ENCODE measurements around the gene RAP1A. TPM values are rescaled to one million over a fixed set of nuclear protein-coding genes. Genes with fewer than 3 reads are reported as not detected.

Gene RAP1A
- total and polyA plus RNA-seq, 2 experiments from 2014 or later = 37.6 to 40.0 TPM

- Histone ChIP-seq H3K36me3 (ENCODE audit: low read depth) (no peaks in the 10 kb centered on the region), H3K4me1 (ENCODE audit: insufficient read depth) (peaks cover 21% of the 10 kb centered on the region), H3K9me2 (ENCODE audit: insufficient read depth) (no peaks in the 10 kb centered on the region), H3K4me3 (no peak overlapping the region), H2AFZ (peak overlapping the region; percentile 56; the same call in 1 of the 2 replicates), H3F3A (ENCODE audit: insufficient read depth) (peaks cover 19% of the 10 kb centered on the region), H3K79me2 (ENCODE audit: insufficient read depth) (no peaks in the 10 kb centered on the region), H3K27me3 (replicated peaks; ENCODE audit: insufficient read depth) (no peaks in the 10 kb centered on the region), H3K9me3 (ENCODE audit: low read depth) (no peaks in the 10 kb centered on the region), H3K27ac (peak overlapping the region; percentile 68), H3K4me2 (ENCODE audit: unreplicated experiment) (peak overlapping the region; percentile 73), H4K20me1 (ENCODE audit: insufficient read depth) (no peaks in the 10 kb centered on the region), H3K9ac (0 out of 2 replicates have a peak overlapping the region, but pooled peaks have one; percentile 29)
- in situ Hi-C loops (cut with MboI) = no loop called here
- DNase-seq = no peak
- TF ChIP-seq EZH2 (IDR thresholded peaks at IDR 0.05; ENCODE audit: insufficient read depth, poor library complexity, severe bottlenecking) = no peak
- TF ChIP-seq EZH2phosphoT487 (IDR thresholded peaks at IDR 0.05; ENCODE audit: insufficient read depth, low read depth) = no peak
- WGBS, 2 experiments (ENCODE audit: low coverage in 1 of 2, low lambda C conversion rate in 2 of 2, missing lambda C conversion rate in 2 of 2) = 30 to 33% methylated on average over 6 of the region's 6 CpGs
Measured at GRCh38 chr1:111591937-111592336, 27.7 kb upstream of the RAP1A start.

GRCh38 chr1:111592389-111593361 is 26.9 kb upstream of the RAP1A start:
- Histone ChIP-seq H3F3A (ENCODE audit: insufficient read depth) (peaks cover 25% of the 10 kb centered on the region), H2AFZ (peak overlapping the region; percentile 56), H3K9me3 (ENCODE audit: low read depth) (no peaks in the 10 kb centered on the region), H3K4me3 (peak overlapping the region; percentile 51), H3K9me2 (ENCODE audit: insufficient read depth) (no peaks in the 10 kb centered on the region), H3K27me3 (replicated peaks; ENCODE audit: insufficient read depth) (no peaks in the 10 kb centered on the region), H3K79me2 (ENCODE audit: insufficient read depth) (no peaks in the 10 kb centered on the region), H4K20me1 (ENCODE audit: insufficient read depth) (no peaks in the 10 kb centered on the region), H3K27ac (peak overlapping the region; percentile 68), H3K36me3 (ENCODE audit: low read depth) (no peaks in the 10 kb centered on the region), H3K4me2 (ENCODE audit: unreplicated experiment) (peak overlapping the region; percentile 73), H3K9ac (peak overlapping the region; percentile 29; the same call in 1 of the 2 replicates), H3K4me1 (ENCODE audit: insufficient read depth) (peaks cover 23% of the 10 kb centered on the region)
- WGBS, 2 experiments (ENCODE audit: low coverage in 1 of 2, low lambda C conversion rate in 2 of 2, missing lambda C conversion rate in 2 of 2) = 3 to 5% methylated on average over 11 of the region's 11 CpGs
- peak; percentile 92 for DNase-seq
- TF ChIP-seq EZH2phosphoT487 (IDR thresholded peaks at IDR 0.05; ENCODE audit: insufficient read depth, low read depth) (no peak), EZH2 (IDR thresholded peaks at IDR 0.05; ENCODE audit: insufficient read depth, poor library complexity, severe bottlenecking) (no peak)
- in situ Hi-C loops (cut with MboI) = no loop called here

- peak overlapping the region; percentile 73 for H3K4me2 ChIP-seq (ENCODE audit: unreplicated experiment)
- no peaks in the 10 kb centered on the region for H4K20me1 ChIP-seq (ENCODE audit: insufficient read depth)
- no peak for TF ChIP-seq EZH2phosphoT487 (IDR thresholded peaks at IDR 0.05; ENCODE audit: insufficient read depth, low read depth)
- TF ChIP-seq EZH2 (IDR thresholded peaks at IDR 0.05; ENCODE audit: insufficient read depth, poor library complexity, severe bottlenecking) = no peak
- H3K79me2 ChIP-seq (ENCODE audit: insufficient read depth) = no peaks in the 10 kb centered on the region
- DNase-seq = peak; percentile 66
- peak overlapping the region; percentile 56; the same call in 1 of the 2 replicates for H2AFZ ChIP-seq
- peak overlapping the region; percentile 51 for H3K4me3 ChIP-seq
- H3K27me3 ChIP-seq (replicated peaks; ENCODE audit: insufficient read depth) = no peaks in the 10 kb centered on the region
- H3K9ac ChIP-seq = peak overlapping the region; percentile 29; the same call in 1 of the 2 replicates
- H3K9me2 ChIP-seq (ENCODE audit: insufficient read depth) = no peaks in the 10 kb centered on the region
- 85 to 89% methylated on average over 5 of the region's 5 CpGs for WGBS, 2 experiments (ENCODE audit: low coverage in 1 of 2, low lambda C conversion rate in 2 of 2, missing lambda C conversion rate in 2 of 2)
- H3K36me3 ChIP-seq (ENCODE audit: low read depth) = no peaks in the 10 kb centered on the region
- peak overlapping the region; percentile 68 for H3K27ac ChIP-seq
- in situ Hi-C loops (cut with MboI) = no loop called here
- peaks cover 24% of the 10 kb centered on the region for H3K4me1 ChIP-seq (ENCODE audit: insufficient read depth)
- H3F3A ChIP-seq (ENCODE audit: insufficient read depth) = peaks cover 29% of the 10 kb centered on the region
- H3K9me3 ChIP-seq (ENCODE audit: low read depth) = no peaks in the 10 kb centered on the region
Measured at GRCh38 chr1:111593403-111594305, 25.9 kb upstream of the RAP1A start.

- no peak overlapping the region for H3K27ac ChIP-seq
- TF ChIP-seq EZH2 (IDR thresholded peaks at IDR 0.05; ENCODE audit: insufficient read depth, poor library complexity, severe bottlenecking) (no peak), EZH2phosphoT487 (IDR thresholded peaks at IDR 0.05; ENCODE audit: insufficient read depth, low read depth) (no peak)
- H3K9ac ChIP-seq = no peak overlapping the region
- no peaks in the 10 kb centered on the region for H3K36me3 ChIP-seq (ENCODE audit: low read depth)
- H3K4me3 ChIP-seq = no peak overlapping the region
- H3K4me2 ChIP-seq (ENCODE audit: unreplicated experiment) = no peak overlapping the region
- H3K27me3 ChIP-seq (replicated peaks; ENCODE audit: insufficient read depth) = no peaks in the 10 kb centered on the region
- H4K20me1 ChIP-seq (ENCODE audit: insufficient read depth) = no peaks in the 10 kb centered on the region
- in situ Hi-C loops (cut with MboI) = no loop called here
- peaks cover 24% of the 10 kb centered on the region for H3K4me1 ChIP-seq (ENCODE audit: insufficient read depth)
- 96 to 97% methylated on average over 4 of the region's 4 CpGs for WGBS, 2 experiments (ENCODE audit: low coverage in 1 of 2, low lambda C conversion rate in 2 of 2, missing lambda C conversion rate in 2 of 2)
- H2AFZ ChIP-seq = no peak overlapping the region
- peaks cover 29% of the 10 kb centered on the region for H3F3A ChIP-seq (ENCODE audit: insufficient read depth)
- no peak for DNase-seq
- H3K79me2 ChIP-seq (ENCODE audit: insufficient read depth) = no peaks in the 10 kb centered on the region
- H3K9me3 ChIP-seq (ENCODE audit: low read depth) = no peaks in the 10 kb centered on the region
- no peaks in the 10 kb centered on the region for H3K9me2 ChIP-seq (ENCODE audit: insufficient read depth)
Measured at GRCh38 chr1:111594306-111594693, 25.3 kb upstream of the RAP1A start.

All from GM23248 (cell line).